WTC11 (cell line): ENCODE measurements around the gene FMNL2. TPM values are rescaled to one million over a fixed set of nuclear protein-coding genes. Genes with fewer than 3 reads are reported as not detected.

ENCODE experiments used
- ATAC-seq: fragments of 200-7000 bp; cut with Tn5 transposase; 2 replicates; pipeline ENCODE4 v1.10.0; 2021; ENCODE audit warnings: mild to moderate bottlenecking, moderate library complexity
- CTCF ChIA-PET: fragments of 300-600 bp; sonication (Branson Sonifier 250); formaldehyde crosslinking; loops from one replicate; lab custom pipeline; 2021; ENCODE audit warnings: antibody characterized with exemption; lab: Charles Lee
- POLR2A ChIA-PET: fragments of 350-600 bp; sonication (Branson Sonifier 250); formaldehyde crosslinking; loops from one replicate; lab custom pipeline; 2021; ENCODE audit warnings: antibody characterized with exemption; lab: Charles Lee
- DNase-seq: peaks from one replicate; pipeline ENCODE4 v3.0.0; 2021; ENCODE audit warnings: low spot score
- H3K27ac Mint-ChIP-seq: 2 replicates; pipeline ENCODE4 v1.8.0; 2021; ENCODE audit warnings: mixed read lengths
- H3K27me3 Mint-ChIP-seq: 2 replicates; pipeline ENCODE4 v1.8.0; 2021; ENCODE audit warnings: low read depth, mild to moderate bottlenecking, moderate library complexity, mixed read lengths
- H3K36me3 Mint-ChIP-seq: 2 replicates; pipeline ENCODE4 v1.8.0; 2021; ENCODE audit warnings: mixed read lengths
- H3K4me1 Mint-ChIP-seq: 2 replicates; pipeline ENCODE4 v1.8.0; 2022; ENCODE audit warnings: mixed read lengths
- H3K4me3 Mint-ChIP-seq: 2 replicates; pipeline ENCODE4 v1.8.0; 2021; ENCODE audit warnings: mild to moderate bottlenecking, moderate library complexity, mixed read lengths
- H3K9me3 Mint-ChIP-seq: 2 replicates; pipeline ENCODE4 v1.8.0; 2021; ENCODE audit warnings: mixed read lengths
- CBFB ChIP-seq: sonication (generic); formaldehyde crosslinking; IDR thresholded peaks from 2 replicates; pipeline ENCODE4 v1.8.1; 2022; ENCODE audit warnings: mild to moderate bottlenecking, low read depth, missing genetic modification reagents
- CREM ChIP-seq: sonication (generic); formaldehyde crosslinking; IDR thresholded peaks from 2 replicates; pipeline ENCODE4 v1.8.1; 2022; ENCODE audit warnings: mild to moderate bottlenecking, missing genetic modification reagents, moderate library complexity
- FOXJ3 ChIP-seq: sonication (generic); formaldehyde crosslinking; IDR thresholded peaks from 2 replicates; pipeline ENCODE4 v1.9.0; 2021; ENCODE audit warnings: missing genetic modification reagents, mild to moderate bottlenecking, borderline replicate concordance
- FOXK1 ChIP-seq: sonication (generic); formaldehyde crosslinking; IDR thresholded peaks from 2 replicates; pipeline ENCODE4 v1.8.0; 2022; ENCODE audit warnings: mild to moderate bottlenecking, moderate library complexity, missing genetic modification reagents
- GRHL2 ChIP-seq: fragments of 250-450 bp; sonication (Bioruptor Pico); IDR thresholded peaks from 2 replicates; pipeline ENCODE4 v1.8.0; 2022; ENCODE audit warnings: mild to moderate bottlenecking, moderate library complexity; ENCODE audit not compliant: insufficient replicate concordance, severe bottlenecking
- HMGA2 ChIP-seq: fragments of 250-450 bp; sonication (Bioruptor Pico); IDR thresholded peaks from 2 replicates; pipeline ENCODE4 v1.4.0; 2021; ENCODE audit warnings: mild to moderate bottlenecking, moderate library complexity
- OVOL2 ChIP-seq: fragments of 250-450 bp; sonication (Bioruptor Pico); IDR thresholded peaks from 2 replicates; pipeline ENCODE4 v1.9.0; 2021; ENCODE audit warnings: mild to moderate bottlenecking, borderline replicate concordance
- PRRX2 ChIP-seq: fragments of 250-450 bp; sonication (Bioruptor Pico); IDR thresholded peaks from 2 replicates; pipeline ENCODE4 v1.8.0; 2021; ENCODE audit warnings: mild to moderate bottlenecking
- SMAD3 ChIP-seq: sonication (generic); formaldehyde crosslinking; IDR thresholded peaks from 2 replicates; pipeline ENCODE4 v1.8.0; 2022; ENCODE audit warnings: missing genetic modification reagents, mild to moderate bottlenecking, borderline replicate concordance
- TCF7 ChIP-seq: sonication (generic); formaldehyde crosslinking; IDR thresholded peaks from 2 replicates; pipeline ENCODE4 v1.8.0; 2022; ENCODE audit warnings: mild to moderate bottlenecking, low read depth, missing genetic modification reagents, moderate library complexity
- TP53 ChIP-seq: sonication (generic); formaldehyde crosslinking; IDR thresholded peaks from 2 replicates; pipeline ENCODE4 v1.8.1; 2023; ENCODE audit warnings: mild to moderate bottlenecking, missing genetic modification reagents
- ZBTB21 ChIP-seq: sonication (generic); formaldehyde crosslinking; IDR thresholded peaks from 2 replicates; pipeline ENCODE4 v1.8.1; 2023; ENCODE audit warnings: mild to moderate bottlenecking, missing genetic modification reagents, borderline replicate concordance
- total RNA-seq: library from RNA; stranded (reverse); gene quantifications from 3 replicates; pipeline ENCODE4 v1.2.3, GENCODE V29; 2021
- TF ChIP-seq, protein P1 (sequence below): sonication (generic); formaldehyde crosslinking; IDR thresholded peaks from 2 replicates; pipeline ENCODE4 v1.8.1; 2023; ENCODE audit warnings: mild to moderate bottlenecking, moderate library complexity, missing genetic modification reagents
- TF ChIP-seq, protein P2 (sequence below): fragments of 250-450 bp; sonication (Bioruptor Pico); IDR thresholded peaks from 2 replicates; pipeline ENCODE4 v2.1.2; 2022; ENCODE audit warnings: mild to moderate bottlenecking, moderate library complexity
- TF ChIP-seq, protein P3 (sequence below): sonication (generic); formaldehyde crosslinking; IDR thresholded peaks from 2 replicates; pipeline ENCODE4 v1.8.1; 2023; ENCODE audit warnings: mild to moderate bottlenecking, missing genetic modification reagents, borderline replicate concordance
- TF ChIP-seq, protein P4 (sequence below): sonication (generic); formaldehyde crosslinking; conservative IDR thresholded peaks from 2 replicates; pipeline ENCODE4 v1.8.1; 2023; ENCODE audit warnings: mild to moderate bottlenecking, low read depth, missing genetic modification reagents, moderate library complexity
- TF ChIP-seq, protein P5 (sequence below): sonication (generic); formaldehyde crosslinking; conservative IDR thresholded peaks from 2 replicates; pipeline ENCODE4 v1.8.1; 2022; ENCODE audit warnings: mild to moderate bottlenecking, missing genetic modification reagents
- TF ChIP-seq, protein P6 (sequence below): sonication (generic); formaldehyde crosslinking; IDR thresholded peaks from 2 replicates; pipeline ENCODE4 v1.8.0; 2023; ENCODE audit warnings: mild to moderate bottlenecking, missing genetic modification reagents
- TF ChIP-seq, protein P7 (sequence below): sonication (generic); formaldehyde crosslinking; IDR thresholded peaks from 2 replicates; pipeline ENCODE4 v1.8.0; 2022; ENCODE audit warnings: mild to moderate bottlenecking, missing genetic modification reagents

FMNL2 gene
- total RNA-seq, 1 experiment from 2014 or later, result 43.0 TPM

DNA sequence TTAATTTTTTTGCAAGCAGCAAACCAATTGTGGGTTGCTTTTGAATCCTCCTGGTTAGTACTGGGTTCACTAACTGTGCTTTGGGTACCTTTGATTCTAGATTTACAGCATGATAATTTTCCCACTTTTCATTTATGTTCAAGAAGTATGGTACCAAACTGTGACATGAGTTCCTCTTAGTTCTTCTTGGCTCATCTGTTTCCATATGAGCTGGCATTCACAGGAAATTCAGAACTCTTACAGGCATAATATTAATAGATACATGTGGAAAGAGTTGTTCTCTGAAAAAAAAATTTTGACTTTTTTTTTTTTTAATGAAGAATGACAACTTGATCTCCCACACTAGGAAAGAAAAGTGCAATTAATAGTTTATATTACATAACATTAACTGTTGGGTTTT lies 59.4 kb downstream of the FMNL2 start (continued):
- TF ChIP-seq, protein P1, sequence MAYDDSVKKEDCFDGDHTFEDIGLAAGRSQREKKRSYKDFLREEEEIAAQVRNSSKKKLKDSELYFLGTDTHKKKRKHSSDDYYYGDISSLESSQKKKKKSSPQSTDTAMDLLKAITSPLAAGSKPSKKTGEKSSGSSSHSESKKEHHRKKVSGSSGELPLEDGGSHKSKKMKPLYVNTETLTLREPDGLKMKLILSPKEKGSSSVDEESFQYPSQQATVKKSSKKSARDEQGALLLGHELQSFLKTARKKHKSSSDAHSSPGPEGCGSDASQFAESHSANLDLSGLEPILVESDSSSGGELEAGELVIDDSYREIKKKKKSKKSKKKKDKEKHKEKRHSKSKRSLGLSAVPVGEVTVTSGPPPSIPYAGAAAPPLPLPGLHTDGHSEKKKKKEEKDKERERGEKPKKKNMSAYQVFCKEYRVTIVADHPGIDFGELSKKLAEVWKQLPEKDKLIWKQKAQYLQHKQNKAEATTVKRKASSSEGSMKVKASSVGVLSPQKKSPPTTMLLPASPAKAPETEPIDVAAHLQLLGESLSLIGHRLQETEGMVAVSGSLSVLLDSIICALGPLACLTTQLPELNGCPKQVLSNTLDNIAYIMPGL (CRISPR knock-in tag), result no peak
- TF ChIP-seq PRRX2 (no peak), OVOL2 (CRISPR knock-in tag) (no peak), TCF7 (CRISPR knock-in tag) (no peak), GRHL2 (no peak)
- TF ChIP-seq, protein P2, sequence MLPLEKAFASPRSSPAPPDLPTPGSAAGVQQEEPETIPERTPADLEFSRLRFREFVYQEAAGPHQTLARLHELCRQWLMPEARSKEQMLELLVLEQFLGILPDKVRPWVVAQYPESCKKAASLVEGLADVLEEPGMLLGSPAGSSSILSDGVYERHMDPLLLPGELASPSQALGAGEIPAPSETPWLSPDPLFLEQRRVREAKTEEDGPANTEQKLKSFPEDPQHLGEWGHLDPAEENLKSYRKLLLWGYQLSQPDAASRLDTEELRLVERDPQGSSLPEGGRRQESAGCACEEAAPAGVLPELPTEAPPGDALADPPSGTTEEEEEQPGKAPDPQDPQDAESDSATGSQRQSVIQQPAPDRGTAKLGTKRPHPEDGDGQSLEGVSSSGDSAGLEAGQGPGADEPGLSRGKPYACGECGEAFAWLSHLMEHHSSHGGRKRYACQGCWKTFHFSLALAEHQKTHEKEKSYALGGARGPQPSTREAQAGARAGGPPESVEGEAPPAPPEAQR (CRISPR knock-in tag), result no peak
- TF ChIP-seq, protein P3, sequence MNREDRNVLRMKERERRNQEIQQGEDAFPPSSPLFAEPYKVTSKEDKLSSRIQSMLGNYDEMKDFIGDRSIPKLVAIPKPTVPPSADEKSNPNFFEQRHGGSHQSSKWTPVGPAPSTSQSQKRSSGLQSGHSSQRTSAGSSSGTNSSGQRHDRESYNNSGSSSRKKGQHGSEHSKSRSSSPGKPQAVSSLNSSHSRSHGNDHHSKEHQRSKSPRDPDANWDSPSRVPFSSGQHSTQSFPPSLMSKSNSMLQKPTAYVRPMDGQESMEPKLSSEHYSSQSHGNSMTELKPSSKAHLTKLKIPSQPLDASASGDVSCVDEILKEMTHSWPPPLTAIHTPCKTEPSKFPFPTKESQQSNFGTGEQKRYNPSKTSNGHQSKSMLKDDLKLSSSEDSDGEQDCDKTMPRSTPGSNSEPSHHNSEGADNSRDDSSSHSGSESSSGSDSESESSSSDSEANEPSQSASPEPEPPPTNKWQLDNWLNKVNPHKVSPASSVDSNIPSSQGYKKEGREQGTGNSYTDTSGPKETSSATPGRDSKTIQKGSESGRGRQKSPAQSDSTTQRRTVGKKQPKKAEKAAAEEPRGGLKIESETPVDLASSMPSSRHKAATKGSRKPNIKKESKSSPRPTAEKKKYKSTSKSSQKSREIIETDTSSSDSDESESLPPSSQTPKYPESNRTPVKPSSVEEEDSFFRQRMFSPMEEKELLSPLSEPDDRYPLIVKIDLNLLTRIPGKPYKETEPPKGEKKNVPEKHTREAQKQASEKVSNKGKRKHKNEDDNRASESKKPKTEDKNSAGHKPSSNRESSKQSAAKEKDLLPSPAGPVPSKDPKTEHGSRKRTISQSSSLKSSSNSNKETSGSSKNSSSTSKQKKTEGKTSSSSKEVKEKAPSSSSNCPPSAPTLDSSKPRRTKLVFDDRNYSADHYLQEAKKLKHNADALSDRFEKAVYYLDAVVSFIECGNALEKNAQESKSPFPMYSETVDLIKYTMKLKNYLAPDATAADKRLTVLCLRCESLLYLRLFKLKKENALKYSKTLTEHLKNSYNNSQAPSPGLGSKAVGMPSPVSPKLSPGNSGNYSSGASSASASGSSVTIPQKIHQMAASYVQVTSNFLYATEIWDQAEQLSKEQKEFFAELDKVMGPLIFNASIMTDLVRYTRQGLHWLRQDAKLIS (CRISPR knock-in tag), result no peak

DNA sequence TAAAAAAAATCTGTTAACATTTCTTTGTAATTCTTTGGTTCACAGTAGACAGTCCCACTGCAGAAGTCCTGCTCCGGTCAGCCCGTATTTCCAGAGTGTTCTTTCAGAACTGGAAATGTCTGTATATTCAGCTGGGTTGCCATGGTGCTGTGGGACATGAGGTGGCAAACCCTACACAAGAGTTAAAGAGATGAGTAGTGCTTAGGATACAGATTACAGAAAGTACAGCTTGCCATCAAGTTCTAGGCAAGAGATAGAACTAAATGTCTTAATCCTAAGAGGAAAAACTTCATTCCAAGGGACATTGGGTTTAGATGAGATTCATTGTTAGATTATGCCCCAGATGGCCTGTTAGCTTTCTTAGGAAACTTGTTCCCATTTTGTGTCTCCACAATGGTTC lies 60.1 kb downstream of the FMNL2 start:
- Mint-ChIP-seq H3K27ac (no peak overlapping the region), H3K36me3 (no peaks in the 10 kb centered on the region; the same call in 1 of the 2 replicates), H3K4me3 (no peak overlapping the region)
- ATAC-seq, result no peak
- CTCF ChIA-PET, result interaction anchor here (1.4 to 1.8 kb wide), 2 partner anchors 12 to 369 kb away, joined by 3 to 5 read pairs; no protein-coding TSS in a partner anchor
- TF ChIP-seq CBFB (CRISPR knock-in tag) (no peak), CREM (CRISPR knock-in tag) (no peak)
- TF ChIP-seq, all 79 proteins: peak for 0
- POLR2A ChIA-PET, result no interaction called here
- peaks cover 71% of the 10 kb centered on the region for H3K4me1 Mint-ChIP-seq
- H3K9me3 Mint-ChIP-seq, result peaks cover 5% of the 10 kb centered on the region
- H3K27me3 Mint-ChIP-seq, result no peaks in the 10 kb centered on the region
- no peak for DNase-seq

DNA sequence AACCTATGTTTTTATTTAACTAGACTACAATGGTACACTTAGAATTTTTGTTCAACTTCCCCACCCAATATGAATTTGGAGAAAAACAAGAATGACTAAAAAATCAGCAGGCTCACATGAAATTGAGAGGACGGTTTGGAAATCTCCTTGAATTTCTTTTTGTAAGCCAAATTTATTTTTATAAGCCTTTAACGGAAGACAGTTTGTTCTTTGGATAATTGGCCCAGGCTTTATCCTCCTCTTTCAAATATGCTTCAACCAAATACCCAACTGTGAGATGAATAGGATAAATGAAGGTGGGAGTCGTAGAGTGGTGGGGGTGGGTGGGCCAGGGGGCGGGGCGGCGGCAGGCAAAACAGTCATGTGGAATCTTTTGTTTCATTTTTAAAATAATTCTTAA lies 60.6 kb downstream of the FMNL2 start:
- Mint-ChIP-seq H3K27me3 (no peaks in the 10 kb centered on the region), H3K4me3 (no peak overlapping the region; the same call in 1 of the 2 replicates), H3K9me3 (0 out of 2 replicates have a peak, but pooled peaks cover 3% of the 10 kb centered on the region), H3K4me1 (peaks cover 71% of the 10 kb centered on the region), H3K36me3 (no peaks in the 10 kb centered on the region), H3K27ac (no peak overlapping the region)
- DNase-seq, result no peak
- POLR2A ChIA-PET, result no interaction called here
- no peak for ATAC-seq
- CTCF ChIA-PET, result interaction anchor here (1.4 to 1.8 kb wide), 2 partner anchors 12 to 370 kb away, joined by 3 to 5 read pairs; no protein-coding TSS in a partner anchor
- TF ChIP-seq GRHL2 (no peak), FOXJ3 (CRISPR knock-in tag) (no peak), SMAD3 (CRISPR knock-in tag) (no peak), ZBTB21 (CRISPR knock-in tag) (no peak), HMGA2 (CRISPR knock-in tag) (no peak), TP53 (CRISPR knock-in tag) (no peak), FOXK1 (CRISPR knock-in tag) (no peak)
- TF ChIP-seq, protein P4, sequence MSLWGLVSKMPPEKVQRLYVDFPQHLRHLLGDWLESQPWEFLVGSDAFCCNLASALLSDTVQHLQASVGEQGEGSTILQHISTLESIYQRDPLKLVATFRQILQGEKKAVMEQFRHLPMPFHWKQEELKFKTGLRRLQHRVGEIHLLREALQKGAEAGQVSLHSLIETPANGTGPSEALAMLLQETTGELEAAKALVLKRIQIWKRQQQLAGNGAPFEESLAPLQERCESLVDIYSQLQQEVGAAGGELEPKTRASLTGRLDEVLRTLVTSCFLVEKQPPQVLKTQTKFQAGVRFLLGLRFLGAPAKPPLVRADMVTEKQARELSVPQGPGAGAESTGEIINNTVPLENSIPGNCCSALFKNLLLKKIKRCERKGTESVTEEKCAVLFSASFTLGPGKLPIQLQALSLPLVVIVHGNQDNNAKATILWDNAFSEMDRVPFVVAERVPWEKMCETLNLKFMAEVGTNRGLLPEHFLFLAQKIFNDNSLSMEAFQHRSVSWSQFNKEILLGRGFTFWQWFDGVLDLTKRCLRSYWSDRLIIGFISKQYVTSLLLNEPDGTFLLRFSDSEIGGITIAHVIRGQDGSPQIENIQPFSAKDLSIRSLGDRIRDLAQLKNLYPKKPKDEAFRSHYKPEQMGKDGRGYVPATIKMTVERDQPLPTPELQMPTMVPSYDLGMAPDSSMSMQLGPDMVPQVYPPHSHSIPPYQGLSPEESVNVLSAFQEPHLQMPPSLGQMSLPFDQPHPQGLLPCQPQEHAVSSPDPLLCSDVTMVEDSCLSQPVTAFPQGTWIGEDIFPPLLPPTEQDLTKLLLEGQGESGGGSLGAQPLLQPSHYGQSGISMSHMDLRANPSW (CRISPR knock-in tag), result no peak
- TF ChIP-seq, protein P5, sequence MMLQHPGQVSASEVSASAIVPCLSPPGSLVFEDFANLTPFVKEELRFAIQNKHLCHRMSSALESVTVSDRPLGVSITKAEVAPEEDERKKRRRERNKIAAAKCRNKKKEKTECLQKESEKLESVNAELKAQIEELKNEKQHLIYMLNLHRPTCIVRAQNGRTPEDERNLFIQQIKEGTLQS, result no peak
- TF ChIP-seq, protein P6, sequence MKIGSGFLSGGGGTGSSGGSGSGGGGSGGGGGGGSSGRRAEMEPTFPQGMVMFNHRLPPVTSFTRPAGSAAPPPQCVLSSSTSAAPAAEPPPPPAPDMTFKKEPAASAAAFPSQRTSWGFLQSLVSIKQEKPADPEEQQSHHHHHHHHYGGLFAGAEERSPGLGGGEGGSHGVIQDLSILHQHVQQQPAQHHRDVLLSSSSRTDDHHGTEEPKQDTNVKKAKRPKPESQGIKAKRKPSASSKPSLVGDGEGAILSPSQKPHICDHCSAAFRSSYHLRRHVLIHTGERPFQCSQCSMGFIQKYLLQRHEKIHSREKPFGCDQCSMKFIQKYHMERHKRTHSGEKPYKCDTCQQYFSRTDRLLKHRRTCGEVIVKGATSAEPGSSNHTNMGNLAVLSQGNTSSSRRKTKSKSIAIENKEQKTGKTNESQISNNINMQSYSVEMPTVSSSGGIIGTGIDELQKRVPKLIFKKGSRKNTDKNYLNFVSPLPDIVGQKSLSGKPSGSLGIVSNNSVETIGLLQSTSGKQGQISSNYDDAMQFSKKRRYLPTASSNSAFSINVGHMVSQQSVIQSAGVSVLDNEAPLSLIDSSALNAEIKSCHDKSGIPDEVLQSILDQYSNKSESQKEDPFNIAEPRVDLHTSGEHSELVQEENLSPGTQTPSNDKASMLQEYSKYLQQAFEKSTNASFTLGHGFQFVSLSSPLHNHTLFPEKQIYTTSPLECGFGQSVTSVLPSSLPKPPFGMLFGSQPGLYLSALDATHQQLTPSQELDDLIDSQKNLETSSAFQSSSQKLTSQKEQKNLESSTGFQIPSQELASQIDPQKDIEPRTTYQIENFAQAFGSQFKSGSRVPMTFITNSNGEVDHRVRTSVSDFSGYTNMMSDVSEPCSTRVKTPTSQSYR (CRISPR knock-in tag), result no peak
- TF ChIP-seq, protein P7, sequence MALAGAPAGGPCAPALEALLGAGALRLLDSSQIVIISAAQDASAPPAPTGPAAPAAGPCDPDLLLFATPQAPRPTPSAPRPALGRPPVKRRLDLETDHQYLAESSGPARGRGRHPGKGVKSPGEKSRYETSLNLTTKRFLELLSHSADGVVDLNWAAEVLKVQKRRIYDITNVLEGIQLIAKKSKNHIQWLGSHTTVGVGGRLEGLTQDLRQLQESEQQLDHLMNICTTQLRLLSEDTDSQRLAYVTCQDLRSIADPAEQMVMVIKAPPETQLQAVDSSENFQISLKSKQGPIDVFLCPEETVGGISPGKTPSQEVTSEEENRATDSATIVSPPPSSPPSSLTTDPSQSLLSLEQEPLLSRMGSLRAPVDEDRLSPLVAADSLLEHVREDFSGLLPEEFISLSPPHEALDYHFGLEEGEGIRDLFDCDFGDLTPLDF, result no peak
